ENCODE measurements around the gene FADS3. TPM values are rescaled to one million over a fixed set of nuclear protein-coding genes. Genes with fewer than 3 reads are reported as not detected.

Gene FADS3
- total and polyA plus RNA-seq, 2 of the 4 experiments (the other 2 are of a cell fraction), result 54.5 to 110 TPM

- Histone ChIP-seq H4K5ac (ENCODE audit: low read depth, low read length) (no peak overlapping the region), H3K23ac (ENCODE audit: low read depth, low read length) (no peak overlapping the region), H3K79me1 (ENCODE audit: low read depth in 1 of 2, low read length in 2 of 2) (0 out of 4 replicates have a peak, but pooled peaks cover 0 to 3% of the 10 kb centered on the region in 2 experiments), H3K56ac (ENCODE audit: extremely low read depth, insufficient read depth, low read length) (no peak overlapping the region), H4K91ac (ENCODE audit: insufficient read depth, low read depth, low read length) (no peak overlapping the region), H4K8ac (ENCODE audit: low read depth in 2 of 2, low read length in 2 of 2) (no peak overlapping the region), H3K36me3 (ENCODE audit: control insufficient read depth, insufficient read depth, low read length) (no peaks in the 10 kb centered on the region), H2AK5ac (ENCODE audit: low read depth, low read length) (no peak overlapping the region), H4K20me1 (ENCODE audit: insufficient read depth, low read length) (peaks cover 3% of the 10 kb centered on the region; the same call in 1 of the 2 replicates), H3K14ac (replicated peaks; ENCODE audit: low read depth, low read length) (no peak overlapping the region), H2BK120ac (ENCODE audit: low read depth, low read length) (no peak overlapping the region), H3K9ac (ENCODE audit: low read depth, low read length) (no peak overlapping the region), H3K4me1 (ENCODE audit: control insufficient read depth, insufficient read depth, low read length) (no peaks in the 10 kb centered on the region), H2AFZ (replicated peaks; ENCODE audit: low read length, poor library complexity) (no peak overlapping the region), H2BK20ac (ENCODE audit: low read depth, low read length) (no peak overlapping the region), H3K4me3 (ENCODE audit: insufficient read depth, low read depth, low read length) (no peak overlapping the region), H3K27ac (ENCODE audit: insufficient read depth, low read length) (no peak overlapping the region), H2BK15ac (ENCODE audit: low read depth, low read length) (no peak overlapping the region), H3K4me2 (ENCODE audit: low read depth, low read length) (no peak overlapping the region), H3K27me3 (ENCODE audit: control insufficient read depth, insufficient read depth, low read length) (peaks cover 4% of the 10 kb centered on the region; the same call in 1 of the 2 replicates), H3K9me1 (ENCODE audit: insufficient read depth, low read length) (0 out of 2 replicates have a peak, but pooled peaks cover 4% of the 10 kb centered on the region), H3K4ac (ENCODE audit: low read depth, low read length) (no peak overlapping the region), H2AK9ac (replicated peaks; ENCODE audit: low read depth, low read length, poor library complexity) (no peak overlapping the region), H3K9me3 (ENCODE audit: control insufficient read depth, insufficient read depth, low read length) (no peaks in the 10 kb centered on the region), H3K18ac (ENCODE audit: low read depth, low read length) (no peak overlapping the region), H2BK5ac (ENCODE audit: low read depth, low read length, poor library complexity, severe bottlenecking) (no peak overlapping the region)
- in situ Hi-C loops (cut with MboI; ENCODE audit: low sequenced_read_pairs), result no loop called here
- ChIA-PET CTCF (no interaction called here), POLR2A (ENCODE audit: unreplicated experiment) (no interaction called here)
- ATAC-seq (ENCODE audit: low read depth) (no peak), DNase-seq (no peak)
- BruUV-seq (replicated peaks), result no TSS peak
- dilution Hi-C loops (cut with HindIII; ENCODE audit: low sequenced_read_pairs, unreplicated experiment), result no loop called here
- WGBS, 2 experiments (ENCODE audit: extremely low coverage in 2 of 2, insufficient read length in 1 of 2), result 94% methylated on average over 3 of the region's 6 CpGs; no CpG with 5 or more reads in 1 of the 2 experiments
- TF ChIP-seq CEBPB (IDR thresholded peaks at IDR 0.05; ENCODE audit: low read depth, low read length) (no peak), MAFK (IDR thresholded peaks at IDR 0.05; ENCODE audit: low read depth, low read length) (no peak), MAZ (IDR thresholded peaks at IDR 0.05; ENCODE audit: borderline replicate concordance, low read depth, low read length) (no peak), NFE2L2 (IDR thresholded peaks at IDR 0.05; ENCODE audit: low read depth, low read length) (no peak), SMC3 (IDR thresholded peaks at IDR 0.05; ENCODE audit: low read depth, low read length) (no peak), USF2 (IDR thresholded peaks at IDR 0.05; ENCODE audit: low read depth, low read length) (no peak), FOS (IDR thresholded peaks at IDR 0.05; ENCODE audit: low read depth, low read length) (no peak), CTCF (conservative IDR thresholded peaks at IDR 0.05; ENCODE audit: low read depth, low read length) (no peak), MXI1 (IDR thresholded peaks at IDR 0.05; ENCODE audit: borderline replicate concordance, low read depth, low read length) (no peak), RFX5 (IDR thresholded peaks at IDR 0.05; ENCODE audit: low read depth, low read length) (no peak), RCOR1 (IDR thresholded peaks at IDR 0.05; ENCODE audit: insufficient replicate concordance, low read length) (no peak), BHLHE40 (IDR thresholded peaks at IDR 0.05; ENCODE audit: low read depth, low read length) (no peak), RAD21 (IDR thresholded peaks at IDR 0.05; ENCODE audit: low read length) (no peak)
- intact Hi-C loops (cut with micrococcal nuclease), result no loop called here
Measured at GRCh38 chr11:61912530-61912898, 21.2 kb upstream of the FADS3 start.
